ENCODE results near the gene UBE2J2. TPM values are rescaled to one million over a fixed set of nuclear protein-coding genes. Genes with fewer than 3 reads are reported as not detected.

The UBE2J2 gene
- total and polyA plus RNA-seq, 2 of the 13 experiments (the other 11 are each of a cell fraction or from before 2014, with no cell fraction given): 25.4 to 29.4 TPM

- no peak for TF ChIP-seq ZNF362 (CRISPR knock-in tag; IDR thresholded peaks at IDR 0.05; ENCODE audit: borderline replicate concordance)
- peak; percentile 51 for TF ChIP-seq HNRNPK (IDR thresholded peaks at IDR 0.05; ENCODE audit: low read depth, low read length, poor library complexity, severe bottlenecking)
- TF ChIP-seq HNRNPUL1 (IDR thresholded peaks at IDR 0.05; ENCODE audit: low read depth, low read length): no peak
- no peak for TF ChIP-seq ZMAT3 (CRISPR knock-in tag; conservative IDR thresholded peaks at IDR 0.05)
- TF ChIP-seq ZFP62 (CRISPR knock-in tag; IDR thresholded peaks at IDR 0.05): no peak
- no peak for TF ChIP-seq ATF6 (CRISPR knock-in tag; conservative IDR thresholded peaks at IDR 0.05)
- no peak for TF ChIP-seq ZNF205 (CRISPR knock-in tag; IDR thresholded peaks at IDR 0.05)
- no peak; the same call in 1 of the 2 replicates for TF ChIP-seq GABPB1 (CRISPR knock-in tag; IDR thresholded peaks at IDR 0.05)
- no peak for TF ChIP-seq AFF4 (CRISPR knock-in tag; IDR thresholded peaks at IDR 0.05)
- 0 out of 2 replicates have a peak, but pooled peaks have one; percentile 11 for TF ChIP-seq HOXA3 (CRISPR knock-in tag; IDR thresholded peaks at IDR 0.05)
- TF ChIP-seq NCOA5 (CRISPR knock-in tag; IDR thresholded peaks at IDR 0.05): no peak
- TF ChIP-seq CENPX (CRISPR knock-in tag; IDR thresholded peaks at IDR 0.05): no peak
- TF ChIP-seq PAF1 (CRISPR knock-in tag; IDR thresholded peaks at IDR 0.05): no peak
- TF ChIP-seq NCOA2 (CRISPR knock-in tag; IDR thresholded peaks at IDR 0.05): no peak
- TF ChIP-seq CBX2 (IDR thresholded peaks at IDR 0.05; ENCODE audit: low read depth, low read length): no peak
- no peak for TF ChIP-seq CBX2 (CRISPR knock-in tag; IDR thresholded peaks at IDR 0.05; ENCODE audit: low read depth)
- no peak for TF ChIP-seq THAP9 (CRISPR knock-in tag; IDR thresholded peaks at IDR 0.05; ENCODE audit: borderline replicate concordance)
- no peak for TF ChIP-seq ZMYM3 (CRISPR knock-in tag; IDR thresholded peaks at IDR 0.05)
- TF ChIP-seq MAFK (conservative IDR thresholded peaks at IDR 0.05 in 1 of 2, IDR thresholded peaks at IDR 0.05 in 1 of 2; ENCODE audit: low read length in 2 of 2): no peak
- TF ChIP-seq HNF4A (CRISPR knock-in tag; IDR thresholded peaks at IDR 0.05): no peak
- no peak for TF ChIP-seq ATF7 (IDR thresholded peaks at IDR 0.05)
- no peak for TF ChIP-seq ATF7 (CRISPR knock-in tag; IDR thresholded peaks at IDR 0.05)
Measured at GRCh38 chr1:1299686-1300351, 26.2 kb upstream of the UBE2J2 start (continued).

All from HepG2 (cell line).